Keratinocyte (primary cell): ENCODE data around the gene TOMM6.

Experiments used
- EZH2 ChIP-seq: IDR thresholded peaks from one replicate; pipeline ENCODE4 v1.6.1; 2012; ENCODE audit warnings: inconsistent platforms, mild to moderate bottlenecking, low read length, moderate library complexity
- TF ChIP-seq, protein P1 (sequence below), 3 experiments: IDR thresholded peaks in 1 of 3; conservative IDR thresholded peaks in 1 of 3; optimal IDR thresholded peaks in 1 of 3; 2 replicates in 2 of 3; 3 replicates in 1 of 3; pipeline versions ENCODE3 to v1.5.1; 2011; ENCODE audit warnings: low read length in 3 of 3, mild to moderate bottlenecking in 3 of 3, moderate library complexity in 2 of 3, control low read depth in 1 of 3, inconsistent platforms in 1 of 3; ENCODE audit not compliant: insufficient read depth in 2 of 3; ENCODE audit errors: extremely low read depth in 1 of 3

DNA sequence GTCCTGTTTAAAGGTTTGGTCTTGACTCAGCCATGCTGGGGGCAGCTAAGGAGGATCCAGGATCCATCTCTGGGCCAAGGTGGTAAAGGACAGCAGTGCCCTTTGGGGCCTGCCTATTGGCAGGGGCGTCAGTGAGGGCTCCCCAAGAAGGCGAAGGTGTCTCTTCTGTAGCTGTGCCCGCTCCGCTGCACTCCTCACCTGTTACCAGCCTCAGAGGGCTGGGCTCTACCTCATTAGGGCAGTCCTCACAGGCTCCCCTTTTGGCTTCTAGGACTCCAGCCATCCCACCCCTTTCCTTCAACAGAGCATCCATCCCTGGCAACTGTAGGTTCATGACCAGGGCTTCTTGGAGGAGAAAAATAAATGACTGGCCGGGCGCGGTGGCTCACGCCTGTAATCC lies 18.1 kb upstream of the TOMM6 start:
- TF ChIP-seq, protein P1, sequence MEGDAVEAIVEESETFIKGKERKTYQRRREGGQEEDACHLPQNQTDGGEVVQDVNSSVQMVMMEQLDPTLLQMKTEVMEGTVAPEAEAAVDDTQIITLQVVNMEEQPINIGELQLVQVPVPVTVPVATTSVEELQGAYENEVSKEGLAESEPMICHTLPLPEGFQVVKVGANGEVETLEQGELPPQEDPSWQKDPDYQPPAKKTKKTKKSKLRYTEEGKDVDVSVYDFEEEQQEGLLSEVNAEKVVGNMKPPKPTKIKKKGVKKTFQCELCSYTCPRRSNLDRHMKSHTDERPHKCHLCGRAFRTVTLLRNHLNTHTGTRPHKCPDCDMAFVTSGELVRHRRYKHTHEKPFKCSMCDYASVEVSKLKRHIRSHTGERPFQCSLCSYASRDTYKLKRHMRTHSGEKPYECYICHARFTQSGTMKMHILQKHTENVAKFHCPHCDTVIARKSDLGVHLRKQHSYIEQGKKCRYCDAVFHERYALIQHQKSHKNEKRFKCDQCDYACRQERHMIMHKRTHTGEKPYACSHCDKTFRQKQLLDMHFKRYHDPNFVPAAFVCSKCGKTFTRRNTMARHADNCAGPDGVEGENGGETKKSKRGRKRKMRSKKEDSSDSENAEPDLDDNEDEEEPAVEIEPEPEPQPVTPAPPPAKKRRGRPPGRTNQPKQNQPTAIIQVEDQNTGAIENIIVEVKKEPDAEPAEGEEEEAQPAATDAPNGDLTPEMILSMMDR (optimal IDR thresholded peaks at IDR 0.05 in 1 of 3, IDR thresholded peaks at IDR 0.05 in 1 of 3, conservative IDR thresholded peaks at IDR 0.05 in 1 of 3; ENCODE audit: extremely low read depth in 1 of 3, insufficient read depth in 2 of 3, low read length in 3 of 3): no peak
- TF ChIP-seq EZH2: no peak
